ENCODE data around the gene ZKSCAN5. TPM values are rescaled to one million over a fixed set of nuclear protein-coding genes. Genes with fewer than 3 reads are reported as not detected.
A peak's percentile ranks its signal among the peaks of the same experiment; 100 is the strongest.

ZKSCAN5 gene
- total and polyA plus RNA-seq, 8 donors: 0.58 to 11.4 (median 3.5) TPM

- 8 to 12% (median 9%) methylated on average over 19 of the region's 19 CpGs for WGBS, 5 donors
- peak overlapping the region; percentile 93 to 96 (median 95) for H3K27ac ChIP-seq
- TF ChIP-seq CTCF (IDR thresholded peaks at IDR 0.05) (no peak), POLR2AphosphoS5 (IDR thresholded peaks at IDR 0.05) (no peak), POLR2A (IDR thresholded peaks at IDR 0.05) (no peak), EP300 (IDR thresholded peaks at IDR 0.05) (no peak)
- H3K4me1 ChIP-seq: peaks cover 26 to 55% (median 46%) of the 10 kb centered on the region in 4 donors
- intact Hi-C loops (cut with DNase I; ENCODE audit: low total_unique reads): loop anchor here (10.0 kb wide), 1 partner anchor 51 kb away; the partner anchor contains the start of genes FAM200A and ZNF655
- DNase-seq: no peak
- H3K4me3 ChIP-seq: peak overlapping the region; percentile 67 to 82 (median 76)
- H3K36me3 ChIP-seq: no peaks in the 10 kb centered on the region
- H3K9me3 ChIP-seq: no peaks in the 10 kb centered on the region
- no peaks in the 10 kb centered on the region for H3K27me3 ChIP-seq
These were observed 220 bp upstream of the ZKSCAN5 start for GRCh38 chr7:99504281-99504602.

DNA sequence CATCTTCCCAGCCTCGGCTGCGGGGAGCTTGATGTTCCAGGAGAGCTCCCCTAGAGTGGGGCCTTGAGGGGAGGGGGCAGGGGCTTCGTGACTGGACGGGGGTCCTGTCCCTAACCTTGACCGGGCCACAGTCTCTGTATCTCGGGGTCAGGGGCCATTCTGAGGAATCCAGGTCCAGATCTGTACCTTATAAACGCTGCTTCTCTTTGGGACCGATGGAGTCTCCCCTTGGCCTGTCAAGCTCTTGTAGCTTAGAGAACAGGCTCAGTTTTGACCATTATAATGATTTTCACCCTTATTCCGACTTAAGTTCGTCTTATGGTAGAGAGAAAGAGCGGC is 831 bp downstream of the ZKSCAN5 start:
- WGBS, 5 donors: 2 to 4% (median 3%) methylated on average over 11 of the region's 11 CpGs
- peaks cover 0 to 8% (median 2%) of the 10 kb centered on the region in 4 donors for H3K36me3 ChIP-seq
- TF ChIP-seq POLR2A (IDR thresholded peaks at IDR 0.05) (peak in 1 of 4 donors; percentile 34), CTCF (IDR thresholded peaks at IDR 0.05) (no peak), POLR2AphosphoS5 (IDR thresholded peaks at IDR 0.05) (no peak), EP300 (IDR thresholded peaks at IDR 0.05) (no peak)
- peak overlapping the region; percentile 67 to 82 (median 76) for H3K4me3 ChIP-seq
- no peaks in the 10 kb centered on the region for H3K27me3 ChIP-seq
- peak overlapping the region; percentile 93 to 96 (median 95) for H3K27ac ChIP-seq
- intact Hi-C loops (cut with DNase I; ENCODE audit: low total_unique reads): loop anchor here (10.0 kb wide), 1 partner anchor 50 kb away; the partner anchor contains the start of genes FAM200A and ZNF655
- DNase-seq: no peak
- H3K4me1 ChIP-seq: peaks cover 26 to 54% (median 46%) of the 10 kb centered on the region in 4 donors
- H3K9me3 ChIP-seq: no peaks in the 10 kb centered on the region

- DNase-seq: no peak
- H3K9me3 ChIP-seq: no peaks in the 10 kb centered on the region
- H3K4me3 ChIP-seq: no peak overlapping the region
- TF ChIP-seq POLR2AphosphoS5 (IDR thresholded peaks at IDR 0.05): no peak
- TF ChIP-seq CTCF (IDR thresholded peaks at IDR 0.05): no peak
- TF ChIP-seq EP300 (IDR thresholded peaks at IDR 0.05): no peak
- TF ChIP-seq POLR2A (IDR thresholded peaks at IDR 0.05): no peak
- peaks cover 0 to 4% (median 0%) of the 10 kb centered on the region in 4 donors for H3K4me1 ChIP-seq
- H3K36me3 ChIP-seq: peaks cover 26 to 92% (median 82%) of the 10 kb centered on the region in 4 donors
- intact Hi-C loops (cut with DNase I; ENCODE audit: low total_unique reads): no loop called here
- no peak overlapping the region for H3K27ac ChIP-seq
- WGBS, 5 donors: 88 to 100% (median 94%) methylated on average over 1 of the region's 1 CpG
- H3K27me3 ChIP-seq: no peaks in the 10 kb centered on the region
These were observed 9.6 kb downstream of the ZKSCAN5 start for GRCh38 chr7:99514050-99514449.

- WGBS, 5 donors: 92 to 96% (median 93%) methylated on average over 3 of the region's 3 CpGs
- TF ChIP-seq POLR2A (IDR thresholded peaks at IDR 0.05) (no peak), CTCF (IDR thresholded peaks at IDR 0.05) (no peak), EP300 (IDR thresholded peaks at IDR 0.05) (no peak), POLR2AphosphoS5 (IDR thresholded peaks at IDR 0.05) (no peak)
- Histone ChIP-seq H3K27ac (no peak overlapping the region), H3K4me1 (no peaks in the 10 kb centered on the region), H3K4me3 (no peak overlapping the region), H3K9me3 (no peaks in the 10 kb centered on the region), H3K36me3 (peaks cover 24 to 95% (median 92%) of the 10 kb centered on the region in 4 donors), H3K27me3 (no peaks in the 10 kb centered on the region)
- no peak for DNase-seq
- intact Hi-C loops (cut with DNase I; ENCODE audit: low total_unique reads): no loop called here
These were observed 16.9 kb downstream of the ZKSCAN5 start for GRCh38 chr7:99521399-99521798.
